WI38 (cell line): ENCODE results near the gene CLSTN2.

Experiments used
- H3K4me3 ChIP-seq: 2 replicates; pipeline ENCODE4 v1.5.1; 2011; ENCODE audit warnings: low read depth, mild to moderate bottlenecking, control low read depth, low read length
- TF ChIP-seq, protein P1 (sequence below): IDR thresholded peaks from 2 replicates; pipeline ENCODE4 v1.5.1; 2012; ENCODE audit warnings: low read depth, mild to moderate bottlenecking, control low read depth, low read length

The CLSTN2 gene

DNA sequence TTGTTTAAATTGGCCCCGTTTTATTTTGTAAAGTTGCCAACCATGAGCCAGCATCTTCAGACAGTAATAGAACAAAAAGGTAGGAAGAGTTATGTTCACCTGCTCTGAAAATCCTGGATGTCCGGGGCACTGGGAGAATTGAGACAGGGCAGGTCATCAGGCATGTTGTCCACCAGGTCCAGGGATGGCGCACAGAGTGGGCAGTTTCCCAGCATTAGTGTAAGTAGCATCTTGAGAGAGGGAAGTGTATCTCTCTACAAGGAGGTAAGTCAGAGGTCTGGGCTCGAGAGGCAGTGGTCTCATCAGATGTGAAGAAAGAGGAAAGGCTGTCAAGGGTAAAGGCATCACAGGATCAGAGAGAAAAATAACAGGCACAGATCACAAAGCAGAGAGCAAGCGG, 339.4 kb downstream of the CLSTN2 start:
- TF ChIP-seq, protein P1, sequence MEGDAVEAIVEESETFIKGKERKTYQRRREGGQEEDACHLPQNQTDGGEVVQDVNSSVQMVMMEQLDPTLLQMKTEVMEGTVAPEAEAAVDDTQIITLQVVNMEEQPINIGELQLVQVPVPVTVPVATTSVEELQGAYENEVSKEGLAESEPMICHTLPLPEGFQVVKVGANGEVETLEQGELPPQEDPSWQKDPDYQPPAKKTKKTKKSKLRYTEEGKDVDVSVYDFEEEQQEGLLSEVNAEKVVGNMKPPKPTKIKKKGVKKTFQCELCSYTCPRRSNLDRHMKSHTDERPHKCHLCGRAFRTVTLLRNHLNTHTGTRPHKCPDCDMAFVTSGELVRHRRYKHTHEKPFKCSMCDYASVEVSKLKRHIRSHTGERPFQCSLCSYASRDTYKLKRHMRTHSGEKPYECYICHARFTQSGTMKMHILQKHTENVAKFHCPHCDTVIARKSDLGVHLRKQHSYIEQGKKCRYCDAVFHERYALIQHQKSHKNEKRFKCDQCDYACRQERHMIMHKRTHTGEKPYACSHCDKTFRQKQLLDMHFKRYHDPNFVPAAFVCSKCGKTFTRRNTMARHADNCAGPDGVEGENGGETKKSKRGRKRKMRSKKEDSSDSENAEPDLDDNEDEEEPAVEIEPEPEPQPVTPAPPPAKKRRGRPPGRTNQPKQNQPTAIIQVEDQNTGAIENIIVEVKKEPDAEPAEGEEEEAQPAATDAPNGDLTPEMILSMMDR, result no peak
- H3K4me3 ChIP-seq, result no peak overlapping the region

GRCh38 chr3:140276703-140277102, 341.7 kb downstream of the CLSTN2 start:
- TF ChIP-seq, protein P1, result no peak
- H3K4me3 ChIP-seq, result no peak overlapping the region

- TF ChIP-seq, protein P1, result no peak
- no peak overlapping the region for H3K4me3 ChIP-seq
These were observed 342.9 kb downstream of the CLSTN2 start for GRCh38 chr3:140277886-140278285.

GRCh38 chr3:140284372-140284771, 349.4 kb downstream of the CLSTN2 start:
- TF ChIP-seq, protein P1, result no peak
- H3K4me3 ChIP-seq, result no peak overlapping the region

DNA sequence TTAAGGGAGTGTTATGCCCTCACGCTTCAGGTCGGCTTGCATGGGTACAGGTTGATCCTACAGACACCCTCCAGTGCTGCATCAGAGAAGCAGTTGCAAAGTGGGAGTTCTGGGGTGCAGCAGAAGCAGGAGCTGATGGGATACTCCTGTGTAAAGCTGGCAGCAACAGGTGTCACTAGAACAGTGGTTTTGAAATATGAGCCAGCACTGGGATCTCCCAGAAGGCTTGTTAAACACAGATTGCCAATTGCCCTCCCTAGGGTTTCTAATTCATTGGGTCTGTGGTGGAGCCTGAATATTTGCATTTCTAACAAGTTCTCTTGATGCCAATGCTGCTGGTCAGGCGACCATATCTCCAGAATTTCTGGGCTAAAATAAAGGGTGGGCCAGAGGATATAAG, 350.4 kb downstream of the CLSTN2 start:
- TF ChIP-seq, protein P1, result no peak
- no peak overlapping the region for H3K4me3 ChIP-seq

DNA sequence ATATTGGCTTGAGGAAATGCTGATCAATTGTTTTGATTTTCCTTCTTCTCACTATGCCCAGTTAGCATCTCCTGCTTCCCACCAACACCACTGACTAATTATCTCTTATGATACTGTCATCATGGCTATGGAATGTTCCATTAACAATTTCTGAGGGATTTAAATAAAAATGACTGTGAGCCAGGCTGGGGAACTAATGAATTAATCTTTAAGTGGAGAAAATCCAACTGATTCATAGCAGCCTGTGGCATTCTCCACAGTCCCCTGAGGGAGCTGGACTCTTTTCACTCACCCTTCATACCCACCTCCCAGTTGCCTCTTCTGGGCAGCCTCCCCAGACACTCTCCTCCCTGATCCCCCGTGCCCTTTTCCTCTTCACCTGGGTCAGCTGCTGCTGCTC, 353.6 kb downstream of the CLSTN2 start:
- no peak overlapping the region for H3K4me3 ChIP-seq
- TF ChIP-seq, protein P1, result no peak

DNA sequence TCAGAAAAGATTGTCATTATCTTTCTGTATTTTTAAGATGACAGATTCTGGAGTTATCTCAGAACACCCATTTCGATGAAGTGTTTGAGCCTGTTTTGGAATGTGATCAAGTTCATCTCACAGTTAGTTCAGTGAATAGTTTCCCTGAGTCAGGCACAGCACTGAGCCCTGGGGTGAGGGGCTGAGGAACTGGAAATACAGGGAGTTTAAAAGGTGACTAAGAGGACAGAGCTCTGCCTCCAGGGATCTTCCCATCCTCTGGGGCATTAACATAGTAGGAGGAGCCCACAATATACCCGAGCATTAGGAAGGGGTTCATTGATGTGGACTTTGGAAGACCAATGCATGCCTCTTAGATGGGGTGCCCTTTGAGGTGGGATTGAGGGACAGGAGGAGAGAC, 355.1 kb downstream of the CLSTN2 start:
- TF ChIP-seq, protein P1, result no peak
- H3K4me3 ChIP-seq, result no peak overlapping the region
